SK-N-MC (cell line): ENCODE data around the gene GSG1L.

Source experiments
- EZH2 ChIP-seq: fragments of 200-600 bp; sonication (generic); IDR thresholded peaks from one replicate; pipeline ENCODE4 v1.6.1; 2017; ENCODE audit warnings: antibody characterized with exemption
- FOXP2 ChIP-seq: optimal IDR thresholded peaks from 2 replicates; pipeline ENCODE3; 2011; ENCODE audit warnings: mild to moderate bottlenecking, moderate library complexity; ENCODE audit not compliant: insufficient read depth; ENCODE audit errors: extremely low read length, control extremely low read depth
- POLR2AphosphoS5 ChIP-seq: IDR thresholded peaks from 2 replicates; pipeline ENCODE4 v1.6.1; 2012; ENCODE audit warnings: mild to moderate bottlenecking, low read depth, low read length, borderline replicate concordance

DNA sequence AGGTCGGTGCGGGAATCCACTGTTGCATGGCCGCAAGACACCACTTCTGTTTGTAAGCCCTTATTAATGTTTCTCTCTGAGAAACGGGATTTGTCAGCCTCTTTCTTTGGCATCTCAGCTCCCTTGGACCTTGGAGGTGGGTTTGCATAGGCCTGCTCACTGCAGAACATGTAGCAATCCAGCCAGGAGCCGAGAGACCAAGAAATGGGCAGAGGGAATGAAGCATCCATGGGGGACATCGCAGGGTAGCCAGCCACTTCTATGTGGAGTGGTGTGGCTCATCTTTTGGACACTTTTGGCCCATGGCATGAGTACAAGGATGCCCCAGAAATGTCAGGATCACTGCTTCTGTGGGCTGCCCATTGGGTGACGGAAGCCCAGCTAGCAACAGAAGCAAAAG is 79.4 kb downstream of the GSG1L start:
- TF ChIP-seq EZH2 (no peak), POLR2AphosphoS5 (no peak), FOXP2 (no peak)
